Liver (tissue), 9 donors: ENCODE data around the gene TNRC6B. TPM values are rescaled to one million over a fixed set of nuclear protein-coding genes. Genes with fewer than 3 reads are reported as not detected.

ENCODE experiments used
- DNase-seq: peaks from one replicate; pipeline ENCODE4 v3.0.0-alpha.2; 2017; ENCODE audit warnings: low spot score
- H3K27ac ChIP-seq, 2 donors: one replicate each; pipeline ENCODE4 v1.7.0; 2013; ENCODE audit warnings: inconsistent platforms in 2 of 2, low read length in 2 of 2, control low read depth in 1 of 2, low read depth in 1 of 2, mild to moderate bottlenecking in 1 of 2
- H3K27me3 ChIP-seq, 4 donors: one replicate each; pipeline versions ENCODE4 v1.6.1 to v1.7.0; 2013; ENCODE audit warnings: low read length in 3 of 4, inconsistent platforms in 1 of 4, mild to moderate bottlenecking in 1 of 4, moderate library complexity in 1 of 4; ENCODE audit not compliant: control insufficient read depth in 4 of 4, insufficient read depth in 4 of 4
- H3K36me3 ChIP-seq, 4 donors: one replicate each; pipeline versions ENCODE4 v1.6.1 to v1.7.0; 2013; ENCODE audit warnings: low read length in 3 of 4, mild to moderate bottlenecking in 3 of 4, low read depth in 1 of 4, moderate library complexity in 1 of 4; ENCODE audit not compliant: control insufficient read depth in 4 of 4, insufficient read depth in 3 of 4
- H3K4me1 ChIP-seq, 4 donors: one replicate each; pipeline versions ENCODE4 v1.6.1 to v1.7.0; 2013; ENCODE audit warnings: low read length in 3 of 4, mild to moderate bottlenecking in 3 of 4, moderate library complexity in 1 of 4; ENCODE audit not compliant: control insufficient read depth in 4 of 4, insufficient read depth in 4 of 4
- H3K4me3 ChIP-seq, 3 donors: one replicate each; pipeline versions ENCODE4 v1.6.1 to v1.7.0; 2013; ENCODE audit warnings: low read length in 3 of 3, control low read depth in 1 of 3, low read depth in 1 of 3, mild to moderate bottlenecking in 1 of 3
- H3K9ac ChIP-seq, 2 donors: one replicate each; pipeline ENCODE4 v1.7.0; 2013; ENCODE audit warnings: low read length in 2 of 2, mild to moderate bottlenecking in 2 of 2, moderate library complexity in 2 of 2, control low read depth in 1 of 2, low read depth in 1 of 2
- H3K9me3 ChIP-seq, 4 donors: one replicate each; pipeline versions ENCODE4 v1.6.1 to v1.7.0; 2013; ENCODE audit warnings: low read length in 3 of 4; ENCODE audit not compliant: control insufficient read depth in 4 of 4
- EGR1 ChIP-seq, 2 donors: IDR thresholded peaks; 2 replicates each; pipeline ENCODE4 v1.6.1; 2016 to 2018; ENCODE audit warnings: antibody characterized with exemption in 2 of 2, low read depth in 2 of 2
- FOXA1 ChIP-seq: IDR thresholded peaks from 2 replicates; pipeline ENCODE4 v1.6.1; 2016; ENCODE audit warnings: antibody characterized with exemption
- FOXA2 ChIP-seq: IDR thresholded peaks from 2 replicates; pipeline ENCODE4 v1.6.1; 2016; ENCODE audit warnings: antibody characterized with exemption
- GABPA ChIP-seq, 2 donors: IDR thresholded peaks in 1 of 2; conservative IDR thresholded peaks in 1 of 2; 2 replicates each; pipeline ENCODE4 v1.6.1; 2016; ENCODE audit warnings: antibody characterized with exemption in 2 of 2, mild to moderate bottlenecking in 1 of 2, moderate library complexity in 1 of 2
- HNF4A ChIP-seq, 2 donors: conservative IDR thresholded peaks; 2 replicates each; pipeline ENCODE4 v1.6.1; 2016; ENCODE audit warnings: antibody characterized with exemption in 2 of 2, mild to moderate bottlenecking in 2 of 2
- HNF4G ChIP-seq: IDR thresholded peaks from 2 replicates; pipeline ENCODE4 v1.6.1; 2016; ENCODE audit warnings: antibody characterized with exemption
- JUND ChIP-seq, 2 donors: IDR thresholded peaks; 2 replicates each; pipeline ENCODE4 v1.6.1; 2016; ENCODE audit warnings: antibody characterized with exemption in 2 of 2
- NR2F2 ChIP-seq: IDR thresholded peaks from 2 replicates; pipeline ENCODE4 v1.6.1; 2016; ENCODE audit warnings: antibody characterized with exemption
- RAD21 ChIP-seq, 2 donors: IDR thresholded peaks; 2 replicates each; pipeline ENCODE4 v1.6.1; 2016; ENCODE audit warnings: antibody characterized with exemption in 2 of 2, mild to moderate bottlenecking in 2 of 2
- SP1 ChIP-seq: IDR thresholded peaks from 2 replicates; pipeline ENCODE4 v1.6.1; 2018; ENCODE audit warnings: antibody characterized with exemption, mild to moderate bottlenecking
- TAF1 ChIP-seq: conservative IDR thresholded peaks from 2 replicates; pipeline ENCODE4 v1.6.1; 2016; ENCODE audit warnings: antibody characterized with exemption, mild to moderate bottlenecking
- YY1 ChIP-seq: IDR thresholded peaks from 2 replicates; pipeline ENCODE4 v1.6.1; 2016; ENCODE audit warnings: antibody characterized with exemption, mild to moderate bottlenecking
- WGBS: extraction: QIAGEN DNeasy Blood & Tissue Kit; methylation state at CpG from one replicate; pipeline ENCODE4 v1.1.7; 2013; 5-methylcytosine and 5-hydroxymethylcytosine counted together
- polyA plus RNA-seq, 2 donors: library from polyadenylated mRNA; stranded (reverse) in 1 of 2; unstranded in 1 of 2; fragments of 200-250 nt in 1 of 2; fragments of >200 nt in 1 of 2; fragmentation: Nextera tagmentation in 1 of 2; extraction: Ambion mirVana in 1 of 2; gene quantifications; one replicate each; pipeline versions ENCODE4 v1.2.1 to v1.2.3, GENCODE V29; 2013 to 2015
- total RNA-seq, 2 donors: library from RNA; depleted of rRNA; stranded (reverse); fragments of >200 nt; gene quantifications; one replicate each; pipeline ENCODE4 v1.2.3, GENCODE V29; 2014
- TF ChIP-seq, protein P1 (sequence below): fragments of 150-350 bp; IDR thresholded peaks from 2 replicates; pipeline ENCODE4 v1.5.1; 2017; ENCODE audit warnings: improper control_type of control experiment, low read depth, low read length; ENCODE audit not compliant: missing input control
- TF ChIP-seq, protein P2 (sequence below): IDR thresholded peaks from 2 replicates; pipeline ENCODE4 v1.6.1; 2016; ENCODE audit warnings: antibody characterized with exemption
- TF ChIP-seq, protein P3 (sequence below): IDR thresholded peaks from 2 replicates; pipeline ENCODE4 v1.6.1; 2016; ENCODE audit warnings: antibody characterized with exemption, mild to moderate bottlenecking
- TF ChIP-seq, protein P4 (sequence below): IDR thresholded peaks from 2 replicates; pipeline ENCODE4 v1.6.1; 2016; ENCODE audit warnings: antibody characterized with exemption
- TF ChIP-seq, protein P5 (sequence below): IDR thresholded peaks from 2 replicates; pipeline ENCODE4 v1.6.1; 2016; ENCODE audit warnings: antibody characterized with exemption
- donor health status: healthy.
- donor health status: healthy.
- donor health status: healthy.
- donor health status: healthy.
- donor health status: healthy.

Gene TNRC6B
- total and polyA plus RNA-seq, 4 donors, result 4.6 to 39.1 (median 26.4) TPM

DNA sequence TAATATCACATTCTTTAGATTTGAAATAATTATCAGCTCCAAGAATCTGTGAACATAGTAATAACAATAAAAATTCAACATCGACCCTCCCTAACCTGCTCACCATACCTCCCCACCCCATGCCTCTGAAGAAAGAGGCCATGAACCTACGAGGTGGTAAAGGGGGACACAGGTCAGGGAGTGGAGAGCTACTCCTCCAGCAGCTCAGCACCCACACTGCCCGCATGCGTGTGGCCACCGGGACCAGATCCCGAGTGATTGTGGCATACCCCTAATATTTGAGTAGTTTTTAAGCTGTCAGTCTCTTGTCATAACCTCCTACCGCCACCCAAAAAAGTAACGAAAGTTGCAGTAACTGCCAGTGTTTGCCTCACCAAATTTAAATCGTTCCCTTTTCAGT is 151.7 kb downstream of the TNRC6B start:
- no peak for TF ChIP-seq JUND (IDR thresholded peaks at IDR 0.05)
- no peak for TF ChIP-seq GABPA (IDR thresholded peaks at IDR 0.05 in 1 of 2, conservative IDR thresholded peaks at IDR 0.05 in 1 of 2)
- no peak for TF ChIP-seq HNF4A (conservative IDR thresholded peaks at IDR 0.05)
- TF ChIP-seq HNF4G, result no peak
- TF ChIP-seq, protein P1, sequence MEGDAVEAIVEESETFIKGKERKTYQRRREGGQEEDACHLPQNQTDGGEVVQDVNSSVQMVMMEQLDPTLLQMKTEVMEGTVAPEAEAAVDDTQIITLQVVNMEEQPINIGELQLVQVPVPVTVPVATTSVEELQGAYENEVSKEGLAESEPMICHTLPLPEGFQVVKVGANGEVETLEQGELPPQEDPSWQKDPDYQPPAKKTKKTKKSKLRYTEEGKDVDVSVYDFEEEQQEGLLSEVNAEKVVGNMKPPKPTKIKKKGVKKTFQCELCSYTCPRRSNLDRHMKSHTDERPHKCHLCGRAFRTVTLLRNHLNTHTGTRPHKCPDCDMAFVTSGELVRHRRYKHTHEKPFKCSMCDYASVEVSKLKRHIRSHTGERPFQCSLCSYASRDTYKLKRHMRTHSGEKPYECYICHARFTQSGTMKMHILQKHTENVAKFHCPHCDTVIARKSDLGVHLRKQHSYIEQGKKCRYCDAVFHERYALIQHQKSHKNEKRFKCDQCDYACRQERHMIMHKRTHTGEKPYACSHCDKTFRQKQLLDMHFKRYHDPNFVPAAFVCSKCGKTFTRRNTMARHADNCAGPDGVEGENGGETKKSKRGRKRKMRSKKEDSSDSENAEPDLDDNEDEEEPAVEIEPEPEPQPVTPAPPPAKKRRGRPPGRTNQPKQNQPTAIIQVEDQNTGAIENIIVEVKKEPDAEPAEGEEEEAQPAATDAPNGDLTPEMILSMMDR, result no peak
- no peak for TF ChIP-seq FOXA1
- TF ChIP-seq NR2F2, result no peak
- no peak for TF ChIP-seq YY1
- no peak for TF ChIP-seq FOXA2
- TF ChIP-seq, protein P2, sequence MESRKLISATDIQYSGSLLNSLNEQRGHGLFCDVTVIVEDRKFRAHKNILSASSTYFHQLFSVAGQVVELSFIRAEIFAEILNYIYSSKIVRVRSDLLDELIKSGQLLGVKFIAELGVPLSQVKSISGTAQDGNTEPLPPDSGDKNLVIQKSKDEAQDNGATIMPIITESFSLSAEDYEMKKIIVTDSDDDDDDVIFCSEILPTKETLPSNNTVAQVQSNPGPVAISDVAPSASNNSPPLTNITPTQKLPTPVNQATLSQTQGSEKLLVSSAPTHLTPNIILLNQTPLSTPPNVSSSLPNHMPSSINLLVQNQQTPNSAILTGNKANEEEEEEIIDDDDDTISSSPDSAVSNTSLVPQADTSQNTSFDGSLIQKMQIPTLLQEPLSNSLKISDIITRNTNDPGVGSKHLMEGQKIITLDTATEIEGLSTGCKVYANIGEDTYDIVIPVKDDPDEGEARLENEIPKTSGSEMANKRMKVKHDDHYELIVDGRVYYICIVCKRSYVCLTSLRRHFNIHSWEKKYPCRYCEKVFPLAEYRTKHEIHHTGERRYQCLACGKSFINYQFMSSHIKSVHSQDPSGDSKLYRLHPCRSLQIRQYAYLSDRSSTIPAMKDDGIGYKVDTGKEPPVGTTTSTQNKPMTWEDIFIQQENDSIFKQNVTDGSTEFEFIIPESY, result no peak
- TF ChIP-seq RAD21 (IDR thresholded peaks at IDR 0.05), result no peak
- TF ChIP-seq, protein P3, sequence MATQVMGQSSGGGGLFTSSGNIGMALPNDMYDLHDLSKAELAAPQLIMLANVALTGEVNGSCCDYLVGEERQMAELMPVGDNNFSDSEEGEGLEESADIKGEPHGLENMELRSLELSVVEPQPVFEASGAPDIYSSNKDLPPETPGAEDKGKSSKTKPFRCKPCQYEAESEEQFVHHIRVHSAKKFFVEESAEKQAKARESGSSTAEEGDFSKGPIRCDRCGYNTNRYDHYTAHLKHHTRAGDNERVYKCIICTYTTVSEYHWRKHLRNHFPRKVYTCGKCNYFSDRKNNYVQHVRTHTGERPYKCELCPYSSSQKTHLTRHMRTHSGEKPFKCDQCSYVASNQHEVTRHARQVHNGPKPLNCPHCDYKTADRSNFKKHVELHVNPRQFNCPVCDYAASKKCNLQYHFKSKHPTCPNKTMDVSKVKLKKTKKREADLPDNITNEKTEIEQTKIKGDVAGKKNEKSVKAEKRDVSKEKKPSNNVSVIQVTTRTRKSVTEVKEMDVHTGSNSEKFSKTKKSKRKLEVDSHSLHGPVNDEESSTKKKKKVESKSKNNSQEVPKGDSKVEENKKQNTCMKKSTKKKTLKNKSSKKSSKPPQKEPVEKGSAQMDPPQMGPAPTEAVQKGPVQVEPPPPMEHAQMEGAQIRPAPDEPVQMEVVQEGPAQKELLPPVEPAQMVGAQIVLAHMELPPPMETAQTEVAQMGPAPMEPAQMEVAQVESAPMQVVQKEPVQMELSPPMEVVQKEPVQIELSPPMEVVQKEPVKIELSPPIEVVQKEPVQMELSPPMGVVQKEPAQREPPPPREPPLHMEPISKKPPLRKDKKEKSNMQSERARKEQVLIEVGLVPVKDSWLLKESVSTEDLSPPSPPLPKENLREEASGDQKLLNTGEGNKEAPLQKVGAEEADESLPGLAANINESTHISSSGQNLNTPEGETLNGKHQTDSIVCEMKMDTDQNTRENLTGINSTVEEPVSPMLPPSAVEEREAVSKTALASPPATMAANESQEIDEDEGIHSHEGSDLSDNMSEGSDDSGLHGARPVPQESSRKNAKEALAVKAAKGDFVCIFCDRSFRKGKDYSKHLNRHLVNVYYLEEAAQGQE, result no peak
- TF ChIP-seq, protein P4, sequence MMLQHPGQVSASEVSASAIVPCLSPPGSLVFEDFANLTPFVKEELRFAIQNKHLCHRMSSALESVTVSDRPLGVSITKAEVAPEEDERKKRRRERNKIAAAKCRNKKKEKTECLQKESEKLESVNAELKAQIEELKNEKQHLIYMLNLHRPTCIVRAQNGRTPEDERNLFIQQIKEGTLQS, result no peak
- TF ChIP-seq EGR1 (IDR thresholded peaks at IDR 0.05; ENCODE audit: low read depth in 2 of 2), result no peak
- TF ChIP-seq, protein P5, sequence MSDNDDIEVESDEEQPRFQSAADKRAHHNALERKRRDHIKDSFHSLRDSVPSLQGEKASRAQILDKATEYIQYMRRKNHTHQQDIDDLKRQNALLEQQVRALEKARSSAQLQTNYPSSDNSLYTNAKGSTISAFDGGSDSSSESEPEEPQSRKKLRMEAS, result no peak
- H3K9ac ChIP-seq, result no peak overlapping the region
- no peak for DNase-seq
- H3K36me3 ChIP-seq, result peaks cover 0 to 21% (median 12%) of the 10 kb centered on the region in 4 donors
- 91% methylated on average over 9 of the region's 9 CpGs for WGBS
- H3K27ac ChIP-seq, result no peak overlapping the region
- H3K4me3 ChIP-seq, result no peak overlapping the region
- H3K9me3 ChIP-seq, result no peaks in the 10 kb centered on the region
- no peaks in the 10 kb centered on the region for H3K27me3 ChIP-seq
- H3K4me1 ChIP-seq, result no peaks in the 10 kb centered on the region

DNA sequence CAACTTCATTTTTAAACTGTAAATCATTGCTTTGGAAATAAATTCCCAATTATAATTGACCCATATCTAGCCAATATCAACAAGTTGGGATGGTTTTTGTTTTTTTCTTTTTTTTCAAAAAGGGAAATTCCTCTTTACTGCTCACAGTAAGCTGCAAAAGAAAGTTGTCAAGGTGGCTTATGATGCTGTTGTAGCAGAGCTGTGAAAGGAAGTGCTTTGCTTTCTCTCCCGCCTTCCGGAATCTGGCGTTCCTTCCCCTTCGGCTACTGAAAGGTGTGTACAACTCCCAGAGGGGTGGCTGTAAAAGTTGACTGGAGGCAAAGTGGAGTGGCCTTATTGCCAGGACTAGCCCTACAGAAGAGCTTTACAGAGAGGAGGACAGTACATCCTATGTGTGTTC is 152.4 kb downstream of the TNRC6B start:
- H3K9me3 ChIP-seq, result no peaks in the 10 kb centered on the region
- H3K4me1 ChIP-seq, result no peaks in the 10 kb centered on the region
- H3K27ac ChIP-seq, result no peak overlapping the region
- H3K4me3 ChIP-seq, result no peak overlapping the region
- H3K9ac ChIP-seq, result no peak overlapping the region
- H3K36me3 ChIP-seq, result peaks cover 0 to 15% (median 7%) of the 10 kb centered on the region in 4 donors
- TF ChIP-seq YY1 (no peak), JUND (IDR thresholded peaks at IDR 0.05) (no peak), GABPA (IDR thresholded peaks at IDR 0.05 in 1 of 2, conservative IDR thresholded peaks at IDR 0.05 in 1 of 2) (no peak), HNF4A (conservative IDR thresholded peaks at IDR 0.05) (no peak), RAD21 (IDR thresholded peaks at IDR 0.05) (no peak), TAF1 (no peak), HNF4G (no peak), FOXA1 (no peak), SP1 (no peak)
- TF ChIP-seq, protein P4, result no peak
- TF ChIP-seq, protein P5, result no peak
- TF ChIP-seq, protein P1, result no peak
- WGBS, result 94% methylated on average over 4 of the region's 4 CpGs
- DNase-seq, result no peak
- H3K27me3 ChIP-seq, result no peaks in the 10 kb centered on the region
